Activated naive CD8-positive, alpha-beta T cell treated with anti-CD3 and anti-CD28 coated beads for 36 hours (primary cell): ENCODE data around the gene CNOT8. TPM values are rescaled to one million over a fixed set of nuclear protein-coding genes. Genes with fewer than 3 reads are reported as not detected.
"Not testable (repeated sequence)": the region's sequence is repeated elsewhere in the genome, so short reads cannot be mapped to it uniquely, and the experiment has no call there.

ENCODE experiments used
- DNase-seq: peaks from one replicate; pipeline ENCODE4 v3.0.0; 2021
- H3K27ac Mint-ChIP-seq: one replicate; pipeline ENCODE4 v1.8.0; 2022; ENCODE audit warnings: mild to moderate bottlenecking, moderate library complexity, mixed read lengths
- H3K27me3 Mint-ChIP-seq: one replicate; pipeline ENCODE4 v1.8.0; 2022; ENCODE audit warnings: mild to moderate bottlenecking, mixed read lengths
- H3K36me3 Mint-ChIP-seq: one replicate; pipeline ENCODE4 v1.8.0; 2021; ENCODE audit warnings: mild to moderate bottlenecking, mixed read lengths
- H3K4me1 Mint-ChIP-seq: one replicate; pipeline ENCODE4 v1.8.0; 2021; ENCODE audit warnings: mixed read lengths
- H3K4me3 Mint-ChIP-seq: one replicate; pipeline ENCODE4 v1.8.0; 2022; ENCODE audit warnings: mild to moderate bottlenecking, moderate library complexity, mixed read lengths
- H3K9me3 Mint-ChIP-seq: one replicate; pipeline ENCODE4 v1.8.0; 2022; ENCODE audit warnings: mixed read lengths
- total RNA-seq, 2 experiments: library from RNA; stranded (reverse); gene quantifications; one replicate each; pipeline ENCODE4 v1.2.3, GENCODE V29; 2021

Gene CNOT8
- 10 to 100 TPM; 53.7 to 53.9 TPM for total RNA-seq

GRCh38 chr5:154858297-154858971, at the start of gene CNOT8:
Gene CNOT8 (plus strand): TSS chr5:154858627. CDS start chr5:154863279, 4,652 bp downstream.
- peak; percentile 98 for DNase-seq
- H3K27ac Mint-ChIP-seq = peak within 1 kb of the TSS; percentile 99

GRCh38 chr5:154811239-154811638, 47.2 kb upstream of the CNOT8 start:
- no peak for DNase-seq
- H3K4me1 Mint-ChIP-seq = peaks cover 28% of the 10 kb centered on the region
- no peaks in the 10 kb centered on the region for H3K9me3 Mint-ChIP-seq
- no peaks in the 10 kb centered on the region for H3K27me3 Mint-ChIP-seq
- no peak overlapping the region for H3K4me3 Mint-ChIP-seq
- H3K27ac Mint-ChIP-seq = peak overlapping the region; percentile 32
- peaks cover 43% of the 10 kb centered on the region for H3K36me3 Mint-ChIP-seq

More at GRCh38 chr5:154858297-154858971, at the start of gene CNOT8:
- H3K4me3 Mint-ChIP-seq = peak within 1 kb of the TSS; percentile 85
- H3K4me1 Mint-ChIP-seq = peaks cover 45% of the 10 kb centered on the region
- peaks cover 28% of the 10 kb centered on the region for H3K36me3 Mint-ChIP-seq
- no peaks in the 10 kb centered on the region for H3K9me3 Mint-ChIP-seq
- no peaks in the 10 kb centered on the region for H3K27me3 Mint-ChIP-seq

- H3K27me3 Mint-ChIP-seq = no peaks in the 10 kb centered on the region
- peak overlapping the region; percentile 42 for H3K27ac Mint-ChIP-seq
- H3K36me3 Mint-ChIP-seq = peaks cover 49% of the 10 kb centered on the region
- no peaks in the 10 kb centered on the region for H3K9me3 Mint-ChIP-seq
- peaks cover 29% of the 10 kb centered on the region for H3K4me1 Mint-ChIP-seq
- H3K4me3 Mint-ChIP-seq = no peak overlapping the region
- peak; percentile 60 for DNase-seq
These were observed 46.6 kb upstream of the CNOT8 start for GRCh38 chr5:154811653-154812465.

- Mint-ChIP-seq H3K27me3 (no peaks in the 10 kb centered on the region), H3K9me3 (no peaks in the 10 kb centered on the region), H3K4me3 (no peak overlapping the region), H3K4me1 (peaks cover 29% of the 10 kb centered on the region), H3K36me3 (peaks cover 48% of the 10 kb centered on the region), H3K27ac (peak overlapping the region; percentile 67)
- DNase-seq = no peak
These were observed 45.3 kb upstream of the CNOT8 start for GRCh38 chr5:154813158-154813557.

- Mint-ChIP-seq H3K27ac (peak overlapping the region; percentile 67), H3K27me3 (no peaks in the 10 kb centered on the region), H3K36me3 (peaks cover 47% of the 10 kb centered on the region), H3K4me3 (no peak overlapping the region), H3K9me3 (no peaks in the 10 kb centered on the region), H3K4me1 (peaks cover 29% of the 10 kb centered on the region)
- peak; percentile 26 for DNase-seq
These were observed 44.7 kb upstream of the CNOT8 start for GRCh38 chr5:154813736-154814135.

GRCh38 chr5:154815025-154815424, 43.4 kb upstream of the CNOT8 start:
- Mint-ChIP-seq H3K9me3 (no peaks in the 10 kb centered on the region), H3K4me3 (no peak overlapping the region), H3K27me3 (no peaks in the 10 kb centered on the region), H3K27ac (peak overlapping the region; percentile 75), H3K36me3 (peaks cover 51% of the 10 kb centered on the region), H3K4me1 (peaks cover 29% of the 10 kb centered on the region)
- DNase-seq = no peak

- H3K4me3 Mint-ChIP-seq = no peak overlapping the region
- peaks cover 51% of the 10 kb centered on the region for H3K36me3 Mint-ChIP-seq
- peaks cover 30% of the 10 kb centered on the region for H3K4me1 Mint-ChIP-seq
- H3K27ac Mint-ChIP-seq = peak overlapping the region; percentile 16
- no peaks in the 10 kb centered on the region for H3K9me3 Mint-ChIP-seq
- H3K27me3 Mint-ChIP-seq = no peaks in the 10 kb centered on the region
- DNase-seq = no peak
These were observed 42.7 kb upstream of the CNOT8 start for GRCh38 chr5:154815684-154816247.

- Mint-ChIP-seq H3K9me3 (no peaks in the 10 kb centered on the region), H3K27ac (peak overlapping the region; percentile 8), H3K36me3 (peaks cover 41% of the 10 kb centered on the region), H3K4me1 (peaks cover 21% of the 10 kb centered on the region), H3K27me3 (no peaks in the 10 kb centered on the region), H3K4me3 (no peak overlapping the region)
- no peak for DNase-seq
These were observed 41.4 kb upstream of the CNOT8 start for GRCh38 chr5:154816891-154817492.

- Mint-ChIP-seq H3K27ac (peak overlapping the region; percentile 20), H3K27me3 (no peaks in the 10 kb centered on the region), H3K4me1 (peaks cover 14% of the 10 kb centered on the region), H3K9me3 (no peaks in the 10 kb centered on the region), H3K4me3 (no peak overlapping the region), H3K36me3 (peaks cover 35% of the 10 kb centered on the region)
- no peak for DNase-seq
These were observed 40.6 kb upstream of the CNOT8 start for GRCh38 chr5:154817815-154818214.

- no peaks in the 10 kb centered on the region for H3K27me3 Mint-ChIP-seq
- H3K4me3 Mint-ChIP-seq = no peak overlapping the region
- no peak for DNase-seq
- H3K9me3 Mint-ChIP-seq = no peaks in the 10 kb centered on the region
- peaks cover 6% of the 10 kb centered on the region for H3K4me1 Mint-ChIP-seq
- peaks cover 34% of the 10 kb centered on the region for H3K36me3 Mint-ChIP-seq
- no peak overlapping the region for H3K27ac Mint-ChIP-seq
These were observed 39.8 kb upstream of the CNOT8 start for GRCh38 chr5:154818471-154819116.

- H3K4me1 Mint-ChIP-seq = peaks cover 3% of the 10 kb centered on the region
- H3K27me3 Mint-ChIP-seq = no peaks in the 10 kb centered on the region
- peak overlapping the region; percentile 23 for H3K27ac Mint-ChIP-seq
- H3K36me3 Mint-ChIP-seq = peaks cover 32% of the 10 kb centered on the region
- no peak overlapping the region for H3K4me3 Mint-ChIP-seq
- H3K9me3 Mint-ChIP-seq = no peaks in the 10 kb centered on the region
- DNase-seq = no peak
These were observed 38.9 kb upstream of the CNOT8 start for GRCh38 chr5:154819546-154819945.

DNA sequence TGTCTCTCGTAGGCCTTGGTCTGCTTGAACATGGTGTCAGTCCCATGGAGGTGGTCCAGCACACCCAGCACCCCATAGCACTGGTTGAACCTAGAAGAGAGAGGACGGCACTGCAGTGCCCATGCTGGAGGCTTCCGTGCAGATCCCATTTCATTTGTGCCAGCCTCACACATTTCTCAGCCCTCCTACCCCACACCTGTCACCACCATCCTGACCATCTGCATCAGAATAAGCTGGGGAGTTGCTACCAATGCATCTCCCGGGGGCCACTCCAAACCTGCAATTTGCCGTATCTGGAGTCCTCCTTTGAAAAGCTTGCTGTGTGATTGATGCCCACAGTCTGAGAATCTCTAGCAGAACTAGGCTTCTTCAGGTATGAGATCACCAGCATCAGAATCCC, 38.0 kb upstream of the CNOT8 start:
- H3K27me3 Mint-ChIP-seq = no peaks in the 10 kb centered on the region
- DNase-seq = no peak
- H3K4me3 Mint-ChIP-seq = no peak overlapping the region
- no peak overlapping the region for H3K27ac Mint-ChIP-seq
- peaks cover 3% of the 10 kb centered on the region for H3K4me1 Mint-ChIP-seq
- H3K9me3 Mint-ChIP-seq = no peaks in the 10 kb centered on the region
- peaks cover 25% of the 10 kb centered on the region for H3K36me3 Mint-ChIP-seq

DNA sequence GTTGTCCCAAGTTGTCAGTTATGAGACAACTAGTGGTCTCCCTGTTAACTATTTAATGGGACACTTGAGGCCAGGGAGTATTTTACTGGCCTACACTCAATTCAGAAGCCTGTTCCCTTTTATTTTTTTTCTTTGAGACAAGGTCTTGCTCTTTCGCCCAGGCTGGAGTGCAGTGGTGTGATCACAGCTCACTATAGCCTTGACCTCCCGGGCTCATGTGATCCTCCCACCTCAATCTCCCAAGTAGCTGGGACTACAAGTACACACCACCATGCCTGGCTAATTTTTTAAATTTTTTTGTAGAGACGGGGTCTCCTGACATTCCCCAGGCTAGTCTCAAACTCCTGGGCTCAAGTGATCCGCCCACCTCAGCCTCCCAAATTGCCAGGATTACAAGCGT, 35.5 kb upstream of the CNOT8 start:
- not testable (repeated sequence) for H3K4me1 Mint-ChIP-seq, H3K4me3 Mint-ChIP-seq, H3K27me3 Mint-ChIP-seq, H3K9me3 Mint-ChIP-seq, H3K27ac Mint-ChIP-seq, DNase-seq
- H3K36me3 Mint-ChIP-seq = peaks cover 21% of the 10 kb centered on the region

DNA sequence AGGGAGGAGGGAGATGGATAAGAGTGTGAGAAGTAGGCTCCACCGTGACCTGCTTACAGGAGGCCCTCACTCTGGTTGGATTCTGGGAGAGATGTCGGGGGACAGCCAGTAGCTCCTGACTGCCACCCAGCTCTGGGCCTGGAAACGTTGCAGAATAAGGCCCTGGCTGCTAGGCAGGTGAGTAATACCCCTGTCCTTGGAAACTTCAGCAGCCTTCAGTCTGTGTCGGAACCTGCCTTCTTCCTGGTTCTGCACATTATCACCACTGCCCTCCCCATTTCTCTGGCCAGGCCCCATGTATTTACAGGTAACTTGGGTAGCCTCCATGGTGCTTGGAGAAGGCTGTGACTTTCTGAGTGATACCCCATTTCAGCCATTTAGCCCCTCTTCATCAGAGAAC, 34.8 kb upstream of the CNOT8 start:
- Mint-ChIP-seq H3K36me3 (peaks cover 25% of the 10 kb centered on the region), H3K9me3 (no peaks in the 10 kb centered on the region), H3K4me1 (peaks cover 12% of the 10 kb centered on the region), H3K4me3 (no peak overlapping the region), H3K27me3 (no peaks in the 10 kb centered on the region), H3K27ac (peak overlapping the region; percentile 61)
- no peak for DNase-seq

GRCh38 chr5:154824070-154824469, 34.4 kb upstream of the CNOT8 start:
- H3K27ac Mint-ChIP-seq = no peak overlapping the region

More at GRCh38 chr5:154824070-154824469, 34.4 kb upstream of the CNOT8 start:
- no peak for DNase-seq
- peaks cover 20% of the 10 kb centered on the region for H3K36me3 Mint-ChIP-seq
- H3K4me1 Mint-ChIP-seq = peaks cover 13% of the 10 kb centered on the region
- no peaks in the 10 kb centered on the region for H3K27me3 Mint-ChIP-seq
- H3K9me3 Mint-ChIP-seq = no peaks in the 10 kb centered on the region
- no peak overlapping the region for H3K4me3 Mint-ChIP-seq
